GM19239 (cell line): ENCODE measurements around the gene CCDC106.

Experiments used
- DNase-seq: peaks from one replicate; pipeline ENCODE4 v3.0.0; 2011; ENCODE audit warnings: low spot score; ENCODE audit not compliant: insufficient read length
- FAIRE-seq: peaks from 2 replicates; lab custom pipeline; 2011; peaks lifted over from hg19 to GRCh38; lab: Jason Lieb, UNC

The CCDC106 gene

DNA sequence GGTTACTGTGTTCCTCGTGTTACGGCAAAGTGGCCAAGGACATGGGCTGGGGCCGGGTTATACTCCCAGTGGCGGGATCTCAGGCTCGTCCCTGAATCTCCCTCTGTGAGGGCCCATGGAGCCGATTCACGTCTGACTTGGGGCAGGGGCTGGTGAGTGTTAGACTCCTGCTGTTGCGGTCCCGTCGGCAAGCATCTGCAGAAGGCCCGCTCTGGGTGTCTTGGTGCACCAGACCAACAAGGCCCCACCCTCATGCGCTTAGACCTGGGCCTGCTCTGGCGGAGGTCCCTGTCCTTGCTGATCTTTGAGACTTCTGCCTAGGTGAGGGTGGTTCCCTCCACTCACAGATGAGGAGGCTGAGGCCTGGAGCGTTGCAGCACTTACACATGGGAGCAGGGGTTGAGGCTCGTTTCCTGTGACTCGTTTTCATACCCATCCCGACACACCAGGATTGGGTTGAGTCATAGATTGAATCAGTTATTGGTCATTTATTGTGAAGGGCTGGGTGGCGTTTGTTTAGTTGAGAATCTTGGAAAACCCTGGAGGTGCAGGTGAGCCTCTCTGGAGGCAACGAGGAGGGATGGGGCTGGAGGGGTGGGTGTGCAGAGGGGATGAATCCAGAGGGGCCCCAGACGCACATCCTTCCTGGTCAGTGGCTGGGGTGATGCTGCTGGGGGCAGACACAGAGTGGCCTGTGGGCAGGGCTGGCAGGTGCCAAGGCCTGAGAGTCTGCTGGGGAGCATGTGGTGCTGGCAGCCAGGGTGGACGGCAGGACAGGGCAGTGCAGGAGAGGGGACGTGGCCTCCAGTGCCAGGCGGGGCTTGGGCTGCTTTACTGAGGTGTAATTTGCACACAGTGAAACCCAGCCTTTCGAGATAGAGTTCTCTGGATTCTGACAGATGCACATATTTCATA lies 31.6 kb downstream of the CCDC106 start:
- no peak for FAIRE-seq
- DNase-seq = no peak

DNA sequence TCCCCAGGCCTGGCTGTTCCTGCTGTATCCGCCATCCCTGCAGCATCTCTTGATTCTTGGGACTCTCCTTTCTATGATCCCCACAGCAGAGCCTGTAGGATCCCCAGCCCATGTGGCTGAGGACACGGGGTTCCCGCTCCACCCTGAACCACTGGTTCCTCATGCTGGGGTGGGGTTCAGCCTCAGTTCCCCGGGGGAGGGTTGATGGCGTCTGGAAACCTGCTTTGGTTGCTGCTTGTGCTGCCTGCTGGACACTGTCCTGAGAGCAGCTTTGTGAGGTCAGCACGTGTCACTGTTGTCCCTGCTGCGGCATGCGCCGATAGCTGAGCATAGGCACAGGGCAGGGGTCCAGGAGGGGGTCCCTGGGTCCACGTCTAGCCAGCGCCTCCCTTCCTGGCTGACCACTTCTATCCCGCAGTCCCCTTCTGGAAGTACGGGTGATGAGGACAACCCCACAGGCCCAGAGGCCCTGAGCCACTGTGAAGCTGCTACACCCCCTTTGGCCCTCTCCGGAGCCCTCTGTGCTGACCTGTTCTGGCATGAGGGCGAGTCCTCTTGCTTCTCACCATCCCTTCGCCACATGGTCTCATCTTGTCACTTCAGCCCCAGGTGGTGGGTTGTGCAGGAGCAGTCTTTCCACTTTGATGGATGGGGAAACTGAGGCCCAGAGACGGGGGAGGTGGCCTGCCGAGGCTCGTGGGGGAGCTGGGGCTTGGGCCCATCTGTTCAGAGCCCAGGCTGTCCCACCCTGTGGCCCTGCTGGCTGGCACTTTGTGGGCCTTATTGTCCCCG lies 32.5 kb downstream of the CCDC106 start:
- DNase-seq (no peak), FAIRE-seq (no peak)

DNA sequence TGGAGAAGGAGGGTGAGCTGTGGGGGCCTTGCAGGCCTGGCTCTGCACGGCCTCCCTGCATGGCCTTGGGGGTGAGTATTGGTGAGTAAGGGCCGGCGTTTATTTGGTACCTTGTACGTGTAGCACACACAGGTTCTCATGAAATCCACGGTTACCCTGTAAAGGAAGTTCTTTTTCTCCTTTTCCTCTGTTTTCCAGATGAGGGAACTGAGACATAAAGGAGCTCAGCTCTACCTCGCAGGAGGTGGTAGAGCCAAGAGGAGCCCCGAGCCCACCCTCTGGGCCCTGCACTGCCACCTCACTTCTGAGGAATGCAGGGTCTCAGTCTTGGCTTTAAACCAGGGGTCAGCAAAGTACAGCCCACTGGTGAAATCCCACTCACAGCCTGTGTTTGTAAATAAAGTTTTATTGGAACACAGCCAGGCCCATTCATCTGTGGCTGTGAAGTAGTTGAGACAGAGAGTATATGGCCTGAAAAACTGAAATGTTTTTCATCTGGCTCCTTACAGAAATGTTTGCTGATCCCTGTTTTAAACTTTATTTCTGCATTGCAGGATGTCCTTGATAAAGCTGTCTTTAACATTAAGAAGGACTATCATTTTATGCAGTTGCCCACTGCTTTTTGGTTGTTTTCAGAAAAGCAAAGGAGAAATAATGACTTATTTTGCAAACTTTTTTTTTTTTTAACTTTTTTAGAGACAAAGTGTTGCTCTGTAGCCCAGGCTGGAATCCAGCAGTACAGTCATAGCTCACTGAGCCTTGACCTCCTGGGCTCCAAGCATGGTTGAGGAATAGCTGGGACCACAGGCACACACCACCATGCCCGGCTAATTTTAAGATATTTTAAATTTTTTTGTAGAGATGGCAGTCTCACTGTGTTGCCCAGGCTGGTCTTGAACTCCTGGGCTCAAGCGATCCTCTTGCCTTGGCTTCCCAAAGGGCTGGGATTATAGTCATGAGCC lies 33.4 kb downstream of the CCDC106 start:
- FAIRE-seq (no peak), DNase-seq (no peak)

DNA sequence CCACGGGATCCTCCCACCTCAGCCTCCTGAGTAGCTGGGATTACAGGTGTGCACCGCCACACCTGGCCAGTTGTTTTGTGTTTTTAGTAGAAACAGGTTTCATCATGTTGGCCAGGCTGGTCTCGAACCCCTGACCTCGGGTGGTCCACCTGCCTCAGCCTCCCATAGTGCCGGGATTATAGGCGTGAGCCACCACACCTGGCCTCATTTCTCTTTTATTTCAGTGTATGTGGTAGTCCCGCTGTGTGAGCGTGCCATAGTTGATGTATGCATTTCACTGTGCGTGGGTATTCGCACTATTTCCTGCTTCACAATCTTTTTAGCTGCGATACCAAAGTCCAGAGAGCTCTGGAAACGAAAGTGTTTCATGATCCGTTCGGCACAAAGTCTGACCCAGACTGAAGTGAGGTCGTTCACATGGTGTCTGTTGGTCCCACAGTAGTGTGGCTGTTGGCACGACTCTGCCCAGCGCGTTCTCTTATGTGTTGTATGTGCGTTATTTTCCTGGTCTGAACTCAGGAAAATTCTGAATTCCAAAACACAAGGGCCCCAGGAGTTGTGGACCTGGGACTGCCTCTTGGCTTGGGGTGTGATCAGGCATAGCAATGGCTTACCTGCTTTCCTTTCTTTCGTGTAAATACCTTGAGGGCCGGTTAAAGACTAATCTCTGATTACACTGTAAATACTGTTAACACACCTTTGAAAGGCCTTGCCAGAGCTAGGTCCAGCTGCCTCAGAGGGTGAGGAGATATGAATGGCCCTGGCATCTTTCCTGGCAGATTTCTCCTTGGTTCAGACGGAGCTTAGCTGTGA lies 35.6 kb downstream of the CCDC106 start:
- no peak for DNase-seq

DNA sequence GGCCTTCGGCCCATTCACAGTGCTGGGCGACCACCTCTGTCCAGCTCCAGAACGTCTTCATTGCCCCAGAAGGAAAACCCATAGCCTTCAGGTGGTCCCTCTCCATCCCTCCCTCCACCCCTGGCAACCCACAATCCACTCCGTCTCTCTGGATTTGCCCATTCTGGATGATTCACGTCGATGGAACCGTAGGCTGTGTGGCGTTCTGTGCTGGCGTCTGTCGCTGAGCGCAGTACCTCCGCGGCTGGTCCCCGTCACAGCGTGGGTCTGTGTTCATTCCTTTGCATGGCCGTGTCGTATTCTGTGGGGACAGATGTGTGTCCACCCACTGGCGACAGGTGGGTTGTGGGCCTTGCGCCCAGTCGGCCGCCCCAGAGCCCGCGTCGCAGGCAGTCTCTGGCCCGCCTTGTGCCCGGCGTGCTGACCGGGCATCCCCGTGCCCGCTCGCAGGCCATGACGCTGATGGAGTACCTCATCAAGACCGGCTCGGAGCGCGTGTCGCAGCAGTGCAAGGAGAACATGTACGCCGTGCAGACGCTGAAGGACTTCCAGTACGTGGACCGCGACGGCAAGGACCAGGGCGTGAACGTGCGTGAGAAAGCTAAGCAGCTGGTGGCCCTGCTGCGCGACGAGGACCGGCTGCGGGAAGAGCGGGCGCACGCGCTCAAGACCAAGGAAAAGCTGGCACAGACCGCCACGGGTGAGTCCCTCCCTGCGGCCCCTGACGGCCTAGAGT lies 37.1 kb downstream of the CCDC106 start:
- FAIRE-seq (no peak), DNase-seq (no peak)

More for the DNA sequence above, 35.6 kb downstream of the CCDC106 start:
- FAIRE-seq = no peak

DNA sequence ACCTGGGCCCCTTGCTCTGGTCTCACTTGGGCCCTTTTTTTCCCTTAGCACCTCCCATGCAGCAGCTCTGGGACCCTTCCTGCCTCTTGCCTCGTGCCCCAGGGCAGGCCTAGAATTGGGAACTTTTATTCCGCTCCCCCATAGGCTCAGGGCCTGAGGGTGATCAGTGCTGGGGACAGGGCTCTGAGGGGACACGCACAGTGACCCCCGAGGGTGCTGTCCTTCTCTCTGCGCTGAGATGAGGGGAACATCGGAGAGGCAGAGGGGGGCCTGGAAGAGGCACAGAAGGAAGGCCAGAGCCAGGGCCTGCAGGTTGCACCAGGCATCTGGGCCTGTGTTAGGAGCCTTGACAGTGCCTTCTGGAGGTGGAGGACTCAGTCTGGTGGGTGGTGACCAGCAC lies 37.8 kb downstream of the CCDC106 start:
- FAIRE-seq = no peak
- DNase-seq = no peak

DNA sequence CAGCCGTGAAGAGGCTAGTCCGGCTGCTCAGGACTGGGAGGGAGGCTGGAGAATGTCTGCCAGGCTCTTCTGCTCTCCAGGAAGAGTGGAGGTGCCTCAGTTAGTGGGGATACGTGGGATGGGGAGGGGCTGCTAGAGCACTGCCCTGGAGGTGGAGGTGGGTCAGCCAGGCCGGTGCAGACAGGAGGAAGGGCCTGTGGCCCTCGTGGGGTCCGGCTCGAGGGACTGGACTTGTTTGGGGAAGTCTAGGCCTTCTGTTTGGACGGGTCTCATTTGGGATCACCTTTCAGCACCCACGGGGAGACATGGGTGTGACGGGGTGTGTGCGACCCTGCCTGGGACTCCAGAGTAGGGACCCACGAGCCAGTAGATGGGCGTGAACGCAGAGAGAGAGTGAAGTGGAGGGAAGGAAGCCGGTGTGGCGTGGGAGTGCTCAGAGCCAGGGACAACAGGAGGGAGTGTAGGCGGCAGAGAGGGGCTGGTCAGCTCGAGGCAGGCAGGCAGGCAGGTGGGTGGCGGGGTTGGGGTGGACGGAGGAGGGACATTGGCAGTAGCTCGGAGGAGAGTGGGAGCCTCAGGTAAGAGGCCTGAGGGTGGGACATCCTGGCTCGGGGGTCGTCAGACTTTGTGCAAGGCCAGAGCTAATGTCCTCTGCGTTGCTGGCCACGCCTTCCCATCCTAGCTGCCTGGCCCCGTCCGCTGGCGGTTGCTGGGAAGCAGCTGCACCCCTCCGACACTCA lies 38.5 kb downstream of the CCDC106 start:
- FAIRE-seq (no peak), DNase-seq (no peak)

DNA sequence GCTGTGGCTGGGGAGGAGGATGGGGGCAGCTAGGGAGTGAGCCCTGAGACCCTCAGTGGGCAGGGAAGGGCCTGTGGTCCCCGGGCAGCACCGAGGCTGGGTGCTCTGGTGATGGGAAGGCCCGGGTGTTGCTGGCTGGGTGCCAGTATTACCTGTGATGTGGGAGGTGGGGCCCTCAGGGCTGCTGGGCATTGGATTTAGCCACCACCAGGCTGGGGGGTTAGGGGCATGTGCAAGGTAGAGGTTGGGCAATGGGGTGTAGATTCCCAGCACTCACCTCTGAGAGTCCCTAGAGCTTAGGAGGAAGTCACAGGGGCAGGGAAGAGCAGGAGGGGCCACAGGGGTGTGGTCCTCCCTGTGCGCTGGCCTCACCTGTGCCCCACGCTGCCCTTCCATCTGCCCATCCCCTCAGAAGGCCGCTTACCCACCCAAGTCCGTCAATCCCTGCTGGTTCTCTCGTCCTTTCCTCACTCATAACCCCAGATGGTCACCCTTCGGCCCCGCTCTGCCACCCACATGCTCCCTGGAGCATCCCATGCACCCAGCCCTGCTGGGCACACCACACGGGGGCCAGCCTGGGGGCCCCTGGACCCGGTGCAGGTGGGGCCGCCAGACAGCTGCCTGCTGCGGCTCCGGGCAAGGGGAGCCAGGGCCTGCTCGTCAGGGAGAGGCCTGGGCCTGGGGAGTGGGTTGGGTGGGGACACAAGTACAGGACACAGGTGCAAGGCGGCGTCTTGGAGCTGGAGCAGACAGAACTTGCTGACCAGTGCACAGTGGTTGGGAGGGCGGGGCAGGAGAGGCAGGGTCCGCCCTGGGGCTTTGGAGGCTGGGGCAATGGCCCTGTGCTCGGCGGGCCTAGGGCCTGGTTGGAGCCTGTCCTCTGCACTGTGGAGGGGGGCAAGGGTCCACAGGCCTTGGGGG lies 39.5 kb downstream of the CCDC106 start:
- FAIRE-seq = no peak
- no peak for DNase-seq

DNA sequence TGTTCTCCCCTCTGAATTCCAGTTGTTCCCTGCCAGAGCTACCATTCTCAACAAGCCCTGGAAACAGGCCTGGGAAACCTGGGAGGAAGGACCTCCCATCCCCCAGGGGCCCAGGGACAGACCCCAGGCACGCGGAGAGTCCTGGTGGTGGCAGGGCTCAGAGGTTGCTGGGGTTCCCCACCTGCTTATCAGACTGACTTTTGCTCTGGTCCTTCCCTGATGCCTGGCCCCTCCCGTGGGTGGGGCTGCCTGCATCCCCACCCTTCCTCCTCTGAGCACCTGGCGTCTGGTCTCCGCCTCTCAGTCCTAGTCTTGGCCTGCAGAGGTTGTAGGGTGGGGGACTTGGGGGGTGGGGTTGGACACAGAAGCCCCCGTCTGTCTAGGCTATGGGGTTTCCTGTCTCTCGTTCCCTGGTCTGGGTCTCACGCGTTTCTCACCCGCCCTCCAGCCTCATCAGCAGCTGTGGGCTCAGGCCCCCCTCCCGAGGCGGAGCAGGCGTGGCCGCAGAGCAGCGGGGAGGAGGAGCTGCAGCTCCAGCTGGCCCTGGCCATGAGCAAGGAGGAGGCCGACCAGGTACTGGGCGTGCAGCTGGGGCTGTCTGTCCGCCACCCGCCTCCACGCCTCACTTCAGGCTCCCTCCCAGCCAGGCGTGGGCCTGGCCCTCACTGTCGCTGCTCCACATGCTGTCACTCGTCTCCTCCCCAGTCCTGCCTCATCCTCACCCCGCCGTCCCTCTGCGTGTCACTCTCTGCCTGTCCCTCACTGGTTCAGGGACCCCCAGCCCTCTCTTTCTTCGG lies 40.6 kb downstream of the CCDC106 start:
- DNase-seq = no peak

DNA sequence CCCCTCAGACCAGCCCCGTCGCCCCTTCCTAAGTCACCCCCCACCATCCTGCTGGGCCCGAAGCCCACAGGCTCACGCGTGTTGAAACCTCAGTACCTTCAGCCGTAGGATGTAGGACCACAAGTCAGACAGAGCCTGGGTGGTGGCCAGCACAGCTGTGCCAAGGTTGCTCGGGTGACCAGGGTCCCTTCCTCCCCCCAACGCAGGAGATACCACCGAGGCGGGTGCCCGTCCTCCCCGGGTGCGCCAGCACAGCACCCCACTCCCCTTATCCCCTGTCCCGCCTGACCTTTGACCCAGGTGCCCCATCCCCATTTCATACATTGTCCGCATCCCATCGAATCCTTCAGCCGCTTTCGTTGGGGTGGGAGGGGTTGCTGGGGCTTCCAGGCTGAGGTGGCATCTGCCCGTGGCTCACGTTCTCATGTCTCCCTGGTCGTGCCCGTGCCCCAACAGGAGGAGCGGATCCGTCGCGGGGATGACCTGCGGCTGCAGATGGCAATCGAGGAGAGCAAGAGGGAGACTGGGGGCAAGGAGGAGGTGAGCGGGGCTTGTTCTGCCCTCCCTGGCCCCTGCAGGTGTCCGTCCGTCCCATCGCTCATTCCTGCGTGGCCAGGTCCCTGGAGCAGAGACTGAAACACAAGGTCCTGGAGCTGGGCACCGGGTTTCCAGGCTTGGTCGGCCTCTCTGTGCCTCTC lies 41.5 kb downstream of the CCDC106 start:
- no peak for FAIRE-seq

More for the DNA sequence above, 40.6 kb downstream of the CCDC106 start:
- FAIRE-seq = no peak

DNA sequence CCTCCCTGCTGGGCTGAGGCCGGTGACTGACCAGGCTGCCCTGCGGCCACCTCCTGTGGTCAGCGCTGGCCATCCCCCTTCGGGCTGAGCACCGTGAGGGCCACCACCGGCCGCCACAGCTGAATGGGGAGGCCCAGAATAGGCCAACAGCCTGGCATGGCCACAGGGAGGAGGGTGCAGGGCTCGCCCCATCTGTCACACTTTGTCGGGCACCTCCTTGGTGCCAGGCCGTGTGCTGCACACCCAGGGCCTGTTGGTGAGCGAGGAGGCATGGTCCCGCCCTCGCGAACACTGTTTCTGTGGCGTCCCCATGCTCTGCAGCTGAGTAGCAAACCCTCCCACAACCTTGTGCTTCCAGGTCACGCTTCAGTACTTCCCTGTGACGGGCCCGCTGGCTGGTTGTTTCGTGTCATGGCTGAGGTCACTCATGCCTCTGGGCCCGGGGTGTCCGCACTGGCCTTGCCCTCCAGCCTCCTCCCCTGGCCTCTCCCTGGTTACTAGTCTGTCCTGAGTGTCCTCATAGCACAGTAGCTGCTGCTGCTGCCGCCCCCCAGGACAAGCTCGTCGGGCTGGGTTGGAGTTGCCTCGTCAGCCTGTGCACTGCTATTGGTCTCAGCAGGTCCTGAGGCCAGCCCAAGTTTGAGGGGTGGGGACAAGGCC lies 42.2 kb downstream of the CCDC106 start:
- FAIRE-seq (no peak), DNase-seq (no peak)

More for the DNA sequence above, 41.5 kb downstream of the CCDC106 start:
- no peak for DNase-seq

DNA sequence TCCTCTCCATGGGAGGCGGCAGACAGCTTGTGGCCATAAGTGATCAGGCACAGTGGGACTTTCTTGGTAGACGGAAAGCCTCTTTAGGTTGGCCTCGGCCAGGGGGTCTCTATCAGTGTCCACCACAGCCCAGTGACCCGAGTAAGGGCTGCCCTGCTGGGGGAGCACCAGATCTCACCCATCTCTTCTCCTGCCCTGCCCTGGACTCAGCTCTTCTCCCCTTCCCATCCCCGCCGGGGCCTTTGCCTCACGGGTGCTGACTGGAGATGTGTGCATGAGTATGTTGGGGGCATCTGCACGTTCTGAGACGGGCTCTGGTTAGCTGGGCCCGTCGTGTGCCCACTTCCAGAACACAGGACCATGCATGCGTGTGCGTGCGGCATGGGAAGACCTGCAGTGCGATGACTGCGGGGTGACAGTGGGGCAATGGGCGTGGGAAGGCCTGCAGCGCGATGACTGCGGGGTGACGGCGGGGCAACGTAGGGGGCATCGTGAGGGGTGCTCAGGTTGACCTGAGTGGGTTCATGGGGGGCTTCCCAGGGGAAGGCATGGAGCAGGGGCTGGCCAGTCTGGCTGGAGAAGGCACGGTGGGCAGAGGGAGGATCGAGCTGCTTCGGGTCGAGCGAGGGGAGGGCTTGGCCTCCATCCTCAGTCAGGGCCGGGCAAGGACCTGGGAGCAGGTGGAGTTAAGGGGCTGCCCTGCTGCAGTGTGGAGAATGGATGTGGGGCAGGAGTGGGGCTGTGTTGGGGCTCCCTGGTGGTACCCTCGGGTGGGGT lies 42.9 kb downstream of the CCDC106 start:
- no peak for FAIRE-seq

DNA sequence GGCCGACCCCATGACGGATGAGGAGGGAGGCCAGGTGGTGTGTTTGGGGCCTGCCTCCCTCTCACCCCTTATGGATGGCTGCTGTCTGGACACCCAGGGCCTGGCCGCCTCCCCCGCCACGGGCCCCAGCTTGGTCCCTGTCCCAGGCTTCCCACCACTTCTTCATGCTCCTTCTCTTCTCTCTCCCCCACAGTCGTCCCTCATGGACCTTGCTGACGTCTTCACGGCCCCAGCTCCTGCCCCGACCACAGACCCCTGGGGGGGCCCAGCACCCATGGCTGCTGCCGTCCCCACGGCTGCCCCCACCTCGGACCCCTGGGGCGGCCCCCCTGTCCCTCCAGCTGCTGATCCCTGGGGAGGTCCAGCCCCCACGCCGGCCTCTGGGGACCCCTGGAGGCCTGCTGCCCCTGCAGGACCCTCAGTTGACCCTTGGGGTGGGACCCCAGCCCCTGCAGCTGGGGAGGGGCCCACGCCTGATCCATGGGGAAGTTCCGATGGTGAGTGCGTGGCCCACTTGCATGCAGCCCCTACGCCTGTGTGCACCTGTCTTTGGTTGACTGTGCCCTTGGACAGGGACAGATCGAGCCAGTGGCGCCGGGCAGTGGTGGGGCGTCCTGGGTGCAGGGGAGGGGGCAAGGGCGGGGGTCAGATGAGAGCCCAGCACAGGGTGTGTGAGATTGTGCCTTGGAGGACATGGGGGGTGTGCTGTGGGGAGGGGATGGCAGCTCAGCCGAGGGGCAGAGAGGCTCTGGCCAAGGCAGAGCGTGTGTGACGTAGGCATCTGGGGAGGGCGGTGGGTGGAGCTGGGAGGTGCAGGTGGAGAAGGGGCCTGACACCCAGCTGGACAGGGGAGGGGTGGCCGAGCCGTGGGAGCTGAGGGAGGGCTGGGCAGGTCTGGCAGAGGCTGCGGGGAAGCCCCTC lies 43.8 kb downstream of the CCDC106 start:
- DNase-seq = no peak
- FAIRE-seq = no peak

More for the DNA sequence above, 42.9 kb downstream of the CCDC106 start:
- no peak for DNase-seq
